PC-9 (cell line): ENCODE measurements around the gene MAN2A1. TPM values are rescaled to one million over a fixed set of nuclear protein-coding genes. Genes with fewer than 3 reads are reported as not detected.
A peak's percentile ranks its signal among the peaks of the same experiment; 100 is the strongest.

Experiments
- BruUV-seq: library from RNA; stranded (reverse); fragments of 400-500 nt; replicated peaks from 2 replicates; lab custom pipeline; 2021; lab: Mats Ljungman, UMichigan
- CTCF ChIA-PET: fragments of 300-600 bp; sonication (Branson Sonifier 250); formaldehyde crosslinking; loops from one replicate; lab custom pipeline; 2022; ENCODE audit warnings: antibody characterized with exemption; lab: Charles Lee
- POLR2A ChIA-PET: fragments of 300-600 bp; sonication (Branson Sonifier 250); formaldehyde crosslinking; loops from one replicate; lab custom pipeline; 2022; ENCODE audit warnings: antibody characterized with exemption; ENCODE audit not compliant: unreplicated experiment; lab: Charles Lee
- DNase-seq, 2 experiments: peaks; one replicate each; pipeline versions ENCODE4 v3.0.0 to v3.0.0-alpha.2; 2015 to 2022; ENCODE audit warnings: mixed read lengths in 1 of 2
- H2AFZ ChIP-seq: fragments of 200-600 bp; sonication (generic); 2 replicates; pipeline ENCODE4 v1.8.1; 2017; ENCODE audit warnings: antibody characterized with exemption
- H3F3A ChIP-seq: fragments of 200-600 bp; sonication (generic); 2 replicates; pipeline ENCODE4 v1.8.1; 2017; ENCODE audit warnings: antibody characterized with exemption, mild to moderate bottlenecking, low read depth; ENCODE audit not compliant: insufficient read depth
- H3K27ac ChIP-seq: fragments of 200-600 bp; sonication (generic); 2 replicates; pipeline ENCODE4 v1.6.1; 2016; ENCODE audit warnings: mixed run types
- H3K27me3 ChIP-seq: fragments of 200-600 bp; sonication (generic); 2 replicates; pipeline ENCODE4 v1.6.1; 2016; ENCODE audit warnings: low read depth, mixed run types; ENCODE audit not compliant: insufficient read depth
- H3K36me3 ChIP-seq: fragments of 200-600 bp; sonication (generic); 2 replicates; pipeline ENCODE4 v1.6.1; 2016; ENCODE audit warnings: low read depth, mixed run types
- H3K4me1 ChIP-seq: fragments of 200-600 bp; sonication (generic); replicated peaks from 2 replicates; pipeline ENCODE4 v1.6.1; 2016; ENCODE audit warnings: mixed run types; ENCODE audit not compliant: insufficient read depth
- H3K4me2 ChIP-seq: fragments of 200-600 bp; sonication (generic); 2 replicates; pipeline ENCODE4 v1.6.1; 2017; ENCODE audit warnings: mixed run types
- H3K4me3 ChIP-seq: fragments of 200-600 bp; sonication (generic); 2 replicates; pipeline ENCODE4 v1.6.1; 2016; ENCODE audit warnings: mixed run types
- H3K79me2 ChIP-seq: fragments of 200-600 bp; sonication (generic); 2 replicates; pipeline ENCODE4 v1.6.1; 2017; ENCODE audit warnings: low read depth, mixed run types
- H3K9me2 ChIP-seq: fragments of 200-600 bp; sonication (generic); 2 replicates; pipeline ENCODE4 v1.8.1; 2017; ENCODE audit warnings: mild to moderate bottlenecking; ENCODE audit not compliant: insufficient read depth
- H3K9me3 ChIP-seq: fragments of 200-600 bp; sonication (generic); 2 replicates; pipeline ENCODE4 v1.8.1; 2016; ENCODE audit warnings: low read depth; ENCODE audit not compliant: insufficient read depth
- H4K20me1 ChIP-seq: fragments of 200-600 bp; sonication (generic); 2 replicates; pipeline ENCODE4 v1.8.1; 2017; ENCODE audit not compliant: insufficient read depth
- EZH2 ChIP-seq: fragments of 200-600 bp; sonication (generic); IDR thresholded peaks from 2 replicates; pipeline ENCODE4 v1.8.0; 2017; ENCODE audit warnings: antibody characterized with exemption, low read depth
- intact Hi-C: fragments of 100-400 bp; cut with micrococcal nuclease; formaldehyde crosslinking; loops from one replicate; pipeline ENCODE4 v1.10.0; 2022; ENCODE audit not compliant: unreplicated experiment
- total RNA-seq: library from RNA; stranded (reverse); gene quantifications from 2 replicates; pipeline ENCODE4 v1.2.3, GENCODE V29; 2021
- TF ChIP-seq, protein P1 (sequence below): fragments of 200-600 bp; sonication (generic); conservative IDR thresholded peaks from 2 replicates; pipeline ENCODE4 v1.6.1; 2017; ENCODE audit warnings: mixed run types, antibody characterized with exemption, mild to moderate bottlenecking, moderate library complexity

The MAN2A1 gene
- total RNA-seq, 1 experiment from 2014 or later, result 27.3 TPM

GRCh38 chr5:109690242-109690974 is 681 bp downstream of the MAN2A1 start:
- Histone ChIP-seq H3K4me1 (peaks cover 30% of the 10 kb centered on the region), H3F3A (peaks cover 25% of the 10 kb centered on the region; the same call in 1 of the 2 replicates), H3K9me3 (no peaks in the 10 kb centered on the region), H3K27me3 (no peaks in the 10 kb centered on the region), H3K9me2 (no peaks in the 10 kb centered on the region), H3K27ac (no peak overlapping the region), H3K4me2 (peak overlapping the region; percentile 85), H2AFZ (peak overlapping the region; percentile 93), H3K79me2 (peaks cover 37% of the 10 kb centered on the region), H3K4me3 (peak overlapping the region; percentile 91), H4K20me1 (no peaks in the 10 kb centered on the region), H3K36me3 (no peaks in the 10 kb centered on the region)
- TF ChIP-seq, protein P1, sequence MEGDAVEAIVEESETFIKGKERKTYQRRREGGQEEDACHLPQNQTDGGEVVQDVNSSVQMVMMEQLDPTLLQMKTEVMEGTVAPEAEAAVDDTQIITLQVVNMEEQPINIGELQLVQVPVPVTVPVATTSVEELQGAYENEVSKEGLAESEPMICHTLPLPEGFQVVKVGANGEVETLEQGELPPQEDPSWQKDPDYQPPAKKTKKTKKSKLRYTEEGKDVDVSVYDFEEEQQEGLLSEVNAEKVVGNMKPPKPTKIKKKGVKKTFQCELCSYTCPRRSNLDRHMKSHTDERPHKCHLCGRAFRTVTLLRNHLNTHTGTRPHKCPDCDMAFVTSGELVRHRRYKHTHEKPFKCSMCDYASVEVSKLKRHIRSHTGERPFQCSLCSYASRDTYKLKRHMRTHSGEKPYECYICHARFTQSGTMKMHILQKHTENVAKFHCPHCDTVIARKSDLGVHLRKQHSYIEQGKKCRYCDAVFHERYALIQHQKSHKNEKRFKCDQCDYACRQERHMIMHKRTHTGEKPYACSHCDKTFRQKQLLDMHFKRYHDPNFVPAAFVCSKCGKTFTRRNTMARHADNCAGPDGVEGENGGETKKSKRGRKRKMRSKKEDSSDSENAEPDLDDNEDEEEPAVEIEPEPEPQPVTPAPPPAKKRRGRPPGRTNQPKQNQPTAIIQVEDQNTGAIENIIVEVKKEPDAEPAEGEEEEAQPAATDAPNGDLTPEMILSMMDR, result no peak
- TF ChIP-seq EZH2, result no peak
- peak in 1 of 2 experiments; percentile 25 for DNase-seq
- intact Hi-C loops, result loop anchor here (1.0 to 10.0 kb wide), 3 partner anchors 48 to 354 kb away; no protein-coding TSS in a partner anchor
- CTCF ChIA-PET, result interaction anchor here (0.7 kb wide), 3 partner anchors 11 to 355 kb away, joined by 3 to 11 read pairs (median 10); no protein-coding TSS in a partner anchor
- POLR2A ChIA-PET, result interaction anchor here (0.6 to 0.7 kb wide), 5 partner anchors 51 to 1404 kb away, joined by 5 to 11 read pairs (median 6); no protein-coding TSS in a partner anchor
- TSS peak; percentile 30 for BruUV-seq

DNA sequence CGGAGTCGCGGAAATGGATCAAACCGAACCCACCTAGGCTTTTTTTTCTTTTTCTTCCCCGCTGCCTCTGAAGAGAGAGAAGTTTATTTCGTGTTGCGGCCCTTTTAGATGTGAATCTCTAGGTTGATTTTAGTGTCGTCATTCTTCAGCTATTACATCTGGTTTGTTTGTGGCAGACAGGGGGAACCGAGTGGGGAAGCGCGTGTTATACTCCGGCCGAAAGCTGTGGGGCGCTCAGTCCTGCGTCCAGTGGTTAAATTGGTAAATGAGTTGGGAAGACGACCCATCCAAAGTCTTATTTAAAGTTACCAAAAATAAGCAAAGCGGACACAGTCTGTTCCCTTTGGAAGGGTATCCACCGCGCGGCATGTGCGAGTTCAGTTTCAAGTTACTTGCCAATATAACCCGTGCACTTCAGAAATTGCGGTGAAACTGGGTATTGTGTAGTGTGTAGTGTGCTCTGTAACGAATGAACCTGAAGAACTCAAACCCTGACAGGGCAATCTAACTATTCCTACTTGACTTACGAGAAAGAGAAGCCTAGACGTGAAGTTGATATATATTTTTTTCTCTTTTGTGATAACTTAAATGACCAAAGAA is 1.3 kb downstream of the MAN2A1 start:
- peak overlapping the region; percentile 91 for H3K4me3 ChIP-seq
- peak; percentile 43 to 46 for DNase-seq
- TF ChIP-seq EZH2, result no peak
- TF ChIP-seq, protein P1, result peak; percentile 59; the same call in 1 of the 2 replicates
- no peaks in the 10 kb centered on the region for H3K36me3 ChIP-seq
- no peak overlapping the region for H3K27ac ChIP-seq
- H3K79me2 ChIP-seq, result peaks cover 43% of the 10 kb centered on the region
- H3K9me2 ChIP-seq, result no peaks in the 10 kb centered on the region
- H4K20me1 ChIP-seq, result no peaks in the 10 kb centered on the region
- H3K4me1 ChIP-seq, result peaks cover 35% of the 10 kb centered on the region
- no peaks in the 10 kb centered on the region for H3K9me3 ChIP-seq
- POLR2A ChIA-PET, result interaction anchor here (0.6 to 0.7 kb wide), 2 partner anchors 10 to 1405 kb away, joined by 5 to 6 read pairs; no protein-coding TSS in a partner anchor
- CTCF ChIA-PET, result interaction anchor here (0.6 to 0.7 kb wide), 2 partner anchors 99 to 131 kb away, joined by 8 to 10 read pairs; no protein-coding TSS in a partner anchor
- H2AFZ ChIP-seq, result peak overlapping the region; percentile 93
- no TSS peak for BruUV-seq
- H3K4me2 ChIP-seq, result peak overlapping the region; percentile 85
- H3F3A ChIP-seq, result peaks cover 25% of the 10 kb centered on the region; the same call in 1 of the 2 replicates
- no peaks in the 10 kb centered on the region for H3K27me3 ChIP-seq
- intact Hi-C loops, result loop anchor here (1.0 to 10.0 kb wide), 3 partner anchors 48 to 354 kb away; no protein-coding TSS in a partner anchor

- peaks cover 35% of the 10 kb centered on the region for H3K4me1 ChIP-seq
- no peaks in the 10 kb centered on the region for H4K20me1 ChIP-seq
- peaks cover 51% of the 10 kb centered on the region for H3K79me2 ChIP-seq
- TF ChIP-seq, protein P1, result no peak
- H3K9me2 ChIP-seq, result no peaks in the 10 kb centered on the region
- CTCF ChIA-PET, result no interaction called here
- POLR2A ChIA-PET, result no interaction called here
- no peak overlapping the region for H3K27ac ChIP-seq
- H2AFZ ChIP-seq, result 0 out of 2 replicates have a peak overlapping the region, but pooled peaks have one; percentile 93
- intact Hi-C loops, result loop anchor here (2.0 to 10.0 kb wide), 2 partner anchors 47 to 353 kb away; no protein-coding TSS in a partner anchor
- no TSS peak for BruUV-seq
- H3K4me3 ChIP-seq, result peak overlapping the region; percentile 91; the same call in 1 of the 2 replicates
- no peaks in the 10 kb centered on the region for H3K36me3 ChIP-seq
- no peak for DNase-seq
- H3K4me2 ChIP-seq, result peak overlapping the region; percentile 85
- H3K9me3 ChIP-seq, result no peaks in the 10 kb centered on the region
- H3K27me3 ChIP-seq, result no peaks in the 10 kb centered on the region
- peaks cover 25% of the 10 kb centered on the region; the same call in 1 of the 2 replicates for H3F3A ChIP-seq
These were observed 2.3 kb downstream of the MAN2A1 start for GRCh38 chr5:109691996-109692395.
